Chondrocyte (in vitro differentiated cells): ENCODE results near the gene SUFU. TPM values are rescaled to one million over a fixed set of nuclear protein-coding genes. Genes with fewer than 3 reads are reported as not detected.
A peak's percentile ranks its signal among the peaks of the same experiment; 100 is the strongest.

ENCODE experiments used
- DNase-seq: peaks from one replicate; pipeline ENCODE4 v3.0.0; 2021; ENCODE audit warnings: mixed read lengths, low spot score
- H3K27ac Mint-ChIP-seq: one replicate; pipeline ENCODE4 v1.8.0; 2021; ENCODE audit warnings: mild to moderate bottlenecking, moderate library complexity, mixed read lengths; ENCODE audit not compliant: unreplicated experiment
- H3K27me3 Mint-ChIP-seq: 2 replicates; pipeline ENCODE4 v1.8.0; 2021; ENCODE audit warnings: low read depth, mixed read lengths
- H3K36me3 Mint-ChIP-seq: 2 replicates; pipeline ENCODE4 v1.8.0; 2021; ENCODE audit warnings: low read depth, mixed read lengths
- H3K4me1 Mint-ChIP-seq: 2 replicates; pipeline ENCODE4 v1.8.0; 2021; ENCODE audit warnings: low read depth, mild to moderate bottlenecking, mixed read lengths
- H3K4me3 Mint-ChIP-seq: one replicate; pipeline ENCODE4 v1.8.0; 2021; ENCODE audit warnings: mild to moderate bottlenecking, moderate library complexity, mixed read lengths; ENCODE audit not compliant: unreplicated experiment
- H3K9me3 Mint-ChIP-seq: 2 replicates; pipeline ENCODE4 v1.8.0; 2021; ENCODE audit warnings: low read depth, mixed read lengths
- CTCF ChIP-seq: fragments of 200-600 bp; sonication (generic); IDR thresholded peaks from 2 replicates; pipeline ENCODE4 v1.5.0; 2021; ENCODE audit warnings: antibody characterized with exemption, mild to moderate bottlenecking, moderate library complexity
- total RNA-seq: library from RNA; stranded (reverse); gene quantifications from 3 replicates; pipeline ENCODE4 v1.2.1, GENCODE V29; 2021

The SUFU gene
- total RNA-seq, 1 donor from 2014 or later: 15.5 TPM

GRCh38 chr10:102675011-102675665 is 171.4 kb downstream of the SUFU start:
- Mint-ChIP-seq H3K27me3 (no peaks in the 10 kb centered on the region), H3K9me3 (no peaks in the 10 kb centered on the region), H3K4me3 (peak overlapping the region; percentile 50), H3K36me3 (no peaks in the 10 kb centered on the region), H3K27ac (peak overlapping the region; percentile 99), H3K4me1 (peaks cover 70% of the 10 kb centered on the region)
- TF ChIP-seq CTCF: no peak
- no peak for DNase-seq

GRCh38 chr10:102675666-102676533 is 172.1 kb downstream of the SUFU start:
- Mint-ChIP-seq H3K4me3 (peak overlapping the region; percentile 50), H3K4me1 (peaks cover 70% of the 10 kb centered on the region), H3K27ac (peak overlapping the region; percentile 99), H3K36me3 (peaks cover 2% of the 10 kb centered on the region), H3K9me3 (no peaks in the 10 kb centered on the region), H3K27me3 (no peaks in the 10 kb centered on the region)
- TF ChIP-seq CTCF: no peak
- DNase-seq: no peak

GRCh38 chr10:102676534-102677315 is 173.0 kb downstream of the SUFU start:
- H3K27me3 Mint-ChIP-seq: no peaks in the 10 kb centered on the region
- peak overlapping the region; percentile 26 for H3K4me3 Mint-ChIP-seq
- peaks cover 4% of the 10 kb centered on the region for H3K36me3 Mint-ChIP-seq
- TF ChIP-seq CTCF: no peak
- no peaks in the 10 kb centered on the region for H3K9me3 Mint-ChIP-seq
- peaks cover 70% of the 10 kb centered on the region for H3K4me1 Mint-ChIP-seq
- no peak for DNase-seq
- H3K27ac Mint-ChIP-seq: peak overlapping the region; percentile 99

GRCh38 chr10:102677331-102678067 is 173.7 kb downstream of the SUFU start:
- peak overlapping the region; percentile 99 for H3K27ac Mint-ChIP-seq
- no peak for DNase-seq
- H3K27me3 Mint-ChIP-seq: no peaks in the 10 kb centered on the region
- H3K4me1 Mint-ChIP-seq: peaks cover 69% of the 10 kb centered on the region
- H3K9me3 Mint-ChIP-seq: no peaks in the 10 kb centered on the region
- H3K4me3 Mint-ChIP-seq: no peak overlapping the region
- peaks cover 7% of the 10 kb centered on the region for H3K36me3 Mint-ChIP-seq
- no peak for TF ChIP-seq CTCF
